Spleen (tissue), 11 donors: ENCODE measurements around the gene ZNF22. TPM values are rescaled to one million over a fixed set of nuclear protein-coding genes. Genes with fewer than 3 reads are reported as not detected.

ENCODE experiments used
- DNase-seq: peaks from one replicate; pipeline ENCODE4 v3.0.0-alpha.2; 2020
- H3K27ac ChIP-seq, 8 donors: fragments of 200-600 bp; sonication (generic) in 7 of 8; 1 replicate in 4 of 8; 2 replicates in 4 of 8; pipeline versions ENCODE4 v1.5.0 to v1.8.0; 2016 to 2021; ENCODE audit warnings: inconsistent platforms in 4 of 8, mild to moderate bottlenecking in 4 of 8, moderate library complexity in 1 of 8
- H3K27me3 ChIP-seq, 7 donors: fragments of 200-600 bp; sonication (generic) in 6 of 7; replicated peaks in 1 of 7; 1 replicate in 4 of 7; 2 replicates in 3 of 7; pipeline versions ENCODE4 v1.5.0 to v1.8.0; 2016 to 2021; ENCODE audit warnings: inconsistent platforms in 3 of 7, mild to moderate bottlenecking in 1 of 7
- H3K36me3 ChIP-seq, 6 donors: fragments of 200-600 bp; sonication (generic) in 5 of 6; 1 replicate in 4 of 6; 2 replicates in 2 of 6; pipeline versions ENCODE4 v1.5.0 to v1.8.0; 2016 to 2021; ENCODE audit warnings: inconsistent platforms in 2 of 6
- H3K4me1 ChIP-seq, 6 donors: fragments of 200-600 bp; sonication (generic) in 5 of 6; 1 replicate in 3 of 6; 2 replicates in 3 of 6; pipeline versions ENCODE4 v1.5.0 to v1.8.0; 2016 to 2021; ENCODE audit warnings: inconsistent platforms in 3 of 6
- H3K4me3 ChIP-seq, 8 donors: fragments of 200-600 bp; sonication (generic) in 7 of 8; 1 replicate in 4 of 8; 2 replicates in 4 of 8; pipeline versions ENCODE4 v1.5.0 to v1.8.0; 2016 to 2021; ENCODE audit warnings: inconsistent platforms in 4 of 8, mild to moderate bottlenecking in 4 of 8, moderate library complexity in 2 of 8
- H3K9me3 ChIP-seq, 8 donors: fragments of 200-600 bp; sonication (generic) in 7 of 8; 1 replicate in 4 of 8; 2 replicates in 4 of 8; pipeline versions ENCODE4 v1.5.0 to v1.8.0; 2016 to 2021; ENCODE audit warnings: inconsistent platforms in 4 of 8
- POLR2A ChIP-seq, 3 donors: fragments of 450-650 bp; IDR thresholded peaks; one replicate each; pipeline ENCODE4 v1.5.1; 2017; ENCODE audit warnings: antibody characterized with exemption in 3 of 3, mild to moderate bottlenecking in 1 of 3
- POLR2AphosphoS5 ChIP-seq, 3 donors: sonication (generic); formaldehyde crosslinking; IDR thresholded peaks; one replicate each; pipeline ENCODE4 v1.5.1; 2017; ENCODE audit warnings: antibody characterized with exemption in 3 of 3
- WGBS, 5 donors: extraction: QIAGEN DNeasy Blood & Tissue Kit in 3 of 5; methylation state at CpG; one replicate each; pipeline versions ENCODE4 v1.1.5 to v1.1.7; 2013 to 2018; 5-methylcytosine and 5-hydroxymethylcytosine counted together
- intact Hi-C: fragments of 100-400 bp; cut with DNase I; formaldehyde crosslinking; loops from one replicate; pipeline ENCODE4 v1.15.0; 2023; ENCODE audit warnings: low total_unique reads
- polyA plus RNA-seq, 3 donors: library from polyadenylated mRNA; stranded (reverse); fragments of 200-250 nt; gene quantifications; one replicate each; pipeline ENCODE4 v1.2.1, GENCODE V29; 2013
- total RNA-seq, 7 donors: library from RNA; depleted of rRNA in 3 of 7; stranded (reverse); fragments of >200 nt in 3 of 7; fragmentation: NEBNext Ultra II Directional in 4 of 7; extraction: Animal tissue kit (Norgen Biotek cat#: 25700) in 4 of 7; gene quantifications; one replicate each; pipeline versions ENCODE4 v1.1.0 to v1.2.1, GENCODE V29; 2016 to 2021
- TF ChIP-seq, protein P1 (sequence below), 11 experiments: fragments of 200-600 bp in 7 of 11; fragments of 450-650 bp in 4 of 11; sonication (generic) in 4 of 11; IDR thresholded peaks in 8 of 11; conservative IDR thresholded peaks in 3 of 11; 1 replicate in 7 of 11; 2 replicates in 4 of 11; pipeline versions ENCODE4 v1.4.0 to v1.8.0; 2016 to 2021; ENCODE audit warnings: antibody characterized with exemption in 11 of 11, inconsistent platforms in 4 of 11, mild to moderate bottlenecking in 1 of 11
- donor health status: healthy with polysubstance abuse.
- donor health status: DM: no; HTN: no; CAD: no; lungs with moderate emphysema.
- donor health status: DM: no; HTN: no; CAD: no.
- donor health status: Bipolar disorder and iron deficiency.
- donor health status: healthy.
- donor health status: DM: no; HTN: no; CAD: no.
- donor health status: DM: yes; HTN: yes; CAD: no.

The ZNF22 gene
- total and polyA plus RNA-seq, 10 donors, result 22.7 to 33.6 (median 26.0) TPM

DNA sequence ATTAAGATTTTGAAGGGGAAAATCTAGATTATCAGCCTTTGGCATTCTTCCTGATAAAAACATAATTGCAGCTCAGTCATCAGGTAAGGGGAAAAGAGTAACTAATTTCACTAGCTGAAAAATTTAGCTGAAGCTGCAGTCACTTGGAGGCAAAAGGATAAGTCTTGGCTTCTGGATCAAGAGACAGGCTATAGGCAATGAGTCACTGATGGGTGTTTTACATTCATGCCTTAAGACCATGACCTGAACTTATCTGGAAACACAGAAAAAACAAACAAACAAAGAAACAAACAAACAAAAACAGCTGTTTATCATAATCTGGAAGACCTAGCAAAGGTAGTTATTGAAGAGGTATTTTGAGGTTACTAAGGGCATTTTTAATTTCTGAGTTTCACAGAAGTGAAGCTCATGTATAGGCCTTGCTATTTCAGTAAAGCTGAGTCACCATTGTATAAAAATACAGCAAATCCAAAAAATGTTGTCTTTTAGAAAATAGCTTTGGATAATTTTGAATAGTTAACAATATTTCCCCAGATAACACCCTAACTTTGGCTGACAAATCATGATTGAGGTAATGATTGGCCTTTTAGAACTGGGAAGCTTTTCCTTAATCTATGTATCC lies 40.3 kb downstream of the ZNF22 start:
- Histone ChIP-seq H3K9me3 (no peaks in the 10 kb centered on the region), H3K4me1 (no peaks in the 10 kb centered on the region), H3K36me3 (no peaks in the 10 kb centered on the region), H3K4me3 (no peak overlapping the region), H3K27ac (no peak overlapping the region), H3K27me3 (no peaks in the 10 kb centered on the region)
- TF ChIP-seq, protein P1, sequence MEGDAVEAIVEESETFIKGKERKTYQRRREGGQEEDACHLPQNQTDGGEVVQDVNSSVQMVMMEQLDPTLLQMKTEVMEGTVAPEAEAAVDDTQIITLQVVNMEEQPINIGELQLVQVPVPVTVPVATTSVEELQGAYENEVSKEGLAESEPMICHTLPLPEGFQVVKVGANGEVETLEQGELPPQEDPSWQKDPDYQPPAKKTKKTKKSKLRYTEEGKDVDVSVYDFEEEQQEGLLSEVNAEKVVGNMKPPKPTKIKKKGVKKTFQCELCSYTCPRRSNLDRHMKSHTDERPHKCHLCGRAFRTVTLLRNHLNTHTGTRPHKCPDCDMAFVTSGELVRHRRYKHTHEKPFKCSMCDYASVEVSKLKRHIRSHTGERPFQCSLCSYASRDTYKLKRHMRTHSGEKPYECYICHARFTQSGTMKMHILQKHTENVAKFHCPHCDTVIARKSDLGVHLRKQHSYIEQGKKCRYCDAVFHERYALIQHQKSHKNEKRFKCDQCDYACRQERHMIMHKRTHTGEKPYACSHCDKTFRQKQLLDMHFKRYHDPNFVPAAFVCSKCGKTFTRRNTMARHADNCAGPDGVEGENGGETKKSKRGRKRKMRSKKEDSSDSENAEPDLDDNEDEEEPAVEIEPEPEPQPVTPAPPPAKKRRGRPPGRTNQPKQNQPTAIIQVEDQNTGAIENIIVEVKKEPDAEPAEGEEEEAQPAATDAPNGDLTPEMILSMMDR (IDR thresholded peaks at IDR 0.05 in 8 of 11, conservative IDR thresholded peaks at IDR 0.05 in 3 of 11), result no peak
- TF ChIP-seq POLR2A (IDR thresholded peaks at IDR 0.05), result no peak
- no peak for TF ChIP-seq POLR2AphosphoS5 (IDR thresholded peaks at IDR 0.05)
- intact Hi-C loops, result no loop called here
- DNase-seq, result no peak

DNA sequence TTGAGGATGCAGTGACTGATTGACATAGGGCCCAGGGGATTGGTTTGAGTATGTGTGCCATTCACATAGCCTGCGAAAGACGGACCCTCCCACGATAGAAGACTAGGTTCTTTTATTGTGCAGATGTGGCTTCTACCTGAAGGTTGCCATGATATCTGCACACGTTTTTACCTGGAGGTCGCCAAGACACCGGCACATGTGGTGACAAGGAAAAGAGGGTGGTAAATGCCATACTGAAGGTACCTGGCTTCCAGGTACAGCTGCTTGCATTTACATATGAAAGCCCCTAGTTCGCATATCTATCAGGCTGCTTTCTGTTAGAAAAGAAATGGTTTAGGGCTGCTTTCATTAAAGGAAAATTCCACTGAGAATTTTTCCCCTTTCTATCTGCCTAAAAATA lies 43.6 kb downstream of the ZNF22 start:
- WGBS, 5 donors, result 72 to 87% (median 83%) methylated on average over 7 of the region's 7 CpGs
- H3K9me3 ChIP-seq, result peaks cover 3 to 21% (median 14%) of the 10 kb centered on the region in 8 donors
- TF ChIP-seq POLR2A (IDR thresholded peaks at IDR 0.05), result no peak
- no peak for TF ChIP-seq POLR2AphosphoS5 (IDR thresholded peaks at IDR 0.05)
- TF ChIP-seq, protein P1 (IDR thresholded peaks at IDR 0.05 in 8 of 11, conservative IDR thresholded peaks at IDR 0.05 in 3 of 11), result no peak
- no peak for DNase-seq
- H3K27me3 ChIP-seq, result no peaks in the 10 kb centered on the region
- intact Hi-C loops, result no loop called here
- H3K4me3 ChIP-seq, result no peak overlapping the region
- H3K4me1 ChIP-seq, result no peaks in the 10 kb centered on the region
- H3K36me3 ChIP-seq, result no peaks in the 10 kb centered on the region
- no peak overlapping the region for H3K27ac ChIP-seq

GRCh38 chr10:45050551-45051235 lies 50.0 kb downstream of the ZNF22 start:
- no peaks in the 10 kb centered on the region for H3K27me3 ChIP-seq
- no peaks in the 10 kb centered on the region for H3K36me3 ChIP-seq
- no peaks in the 10 kb centered on the region for H3K4me1 ChIP-seq
- H3K27ac ChIP-seq, result no peak overlapping the region
- TF ChIP-seq POLR2AphosphoS5 (IDR thresholded peaks at IDR 0.05) (no peak), POLR2A (IDR thresholded peaks at IDR 0.05) (no peak)
- TF ChIP-seq, protein P1 (IDR thresholded peaks at IDR 0.05 in 8 of 11, conservative IDR thresholded peaks at IDR 0.05 in 3 of 11), result no peak
- intact Hi-C loops, result no loop called here
- H3K4me3 ChIP-seq, result no peak overlapping the region
- WGBS, 5 donors, result 65 to 78% (median 72%) methylated on average over 4 of the region's 4 CpGs
- peaks cover 3 to 30% (median 19%) of the 10 kb centered on the region in 8 donors for H3K9me3 ChIP-seq
- no peak for DNase-seq

- intact Hi-C loops, result no loop called here
- no peak for DNase-seq
- Histone ChIP-seq H3K27me3 (no peaks in the 10 kb centered on the region), H3K27ac (no peak overlapping the region), H3K4me1 (no peaks in the 10 kb centered on the region), H3K36me3 (no peaks in the 10 kb centered on the region), H3K4me3 (no peak overlapping the region), H3K9me3 (peaks cover 3 to 25% (median 16%) of the 10 kb centered on the region in 8 donors)
- TF ChIP-seq POLR2AphosphoS5 (IDR thresholded peaks at IDR 0.05) (no peak), POLR2A (IDR thresholded peaks at IDR 0.05) (no peak)
- TF ChIP-seq, protein P1 (IDR thresholded peaks at IDR 0.05 in 8 of 11, conservative IDR thresholded peaks at IDR 0.05 in 3 of 11), result no peak
- WGBS, 5 donors, result 58 to 70% (median 68%) methylated on average over 1 of the region's 1 CpG
These were observed 52.0 kb downstream of the ZNF22 start for GRCh38 chr10:45052700-45053099.
